B cell (primary cell): Measurements from ENCODE around the gene HMGCS1.

Experiments used
- CTCF ChIP-seq: fragments of 200-600 bp; IDR thresholded peaks from one replicate; pipeline ENCODE4 v1.8.0; 2022; ENCODE audit warnings: antibody characterized with exemption, mild to moderate bottlenecking
- EZH2 ChIP-seq: IDR thresholded peaks from 2 replicates; pipeline ENCODE4 v1.6.1; 2012; ENCODE audit warnings: borderline replicate concordance, low read depth, mild to moderate bottlenecking, moderate library complexity, low read length; ENCODE audit not compliant: insufficient read depth, poor library complexity, severe bottlenecking

- TF ChIP-seq EZH2 (no peak), CTCF (peak; percentile 77)
These were observed 7.2 kb downstream of the HMGCS1 start for GRCh38 chr5:43305948-43306565.
